ENCODE measurements around the gene DGKB. TPM values are rescaled to one million over a fixed set of nuclear protein-coding genes. Genes with fewer than 3 reads are reported as not detected.

Gene DGKB
- total RNA-seq, 1 donor from 2014 or later, result 0.32 TPM

DNA sequence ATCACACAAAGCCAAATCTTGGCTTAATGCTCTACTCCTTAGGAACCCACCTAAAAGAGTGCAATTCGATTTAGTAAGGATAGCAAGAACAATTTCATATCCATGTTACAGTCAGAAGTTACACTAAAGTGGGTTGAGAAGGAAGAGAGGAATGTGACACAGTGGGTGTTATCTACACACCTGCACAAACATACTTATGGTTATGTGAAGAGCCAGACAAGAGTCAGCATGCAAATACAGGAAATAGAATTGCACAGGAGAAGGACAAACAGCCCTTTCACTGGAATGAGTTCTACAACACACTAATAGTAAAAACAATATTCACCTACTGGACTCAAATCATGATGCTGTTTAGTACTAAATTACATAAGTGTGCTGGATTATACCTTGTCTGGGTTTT lies 262.8 kb downstream of the DGKB start:
- no peak overlapping the region for H3K27ac Mint-ChIP-seq (ENCODE audit: unreplicated experiment)
- DNase-seq (ENCODE audit: extremely low spot score, unreplicated experiment), result no peak
- TF ChIP-seq CTCF (IDR thresholded peaks at IDR 0.05), result no peak
- peaks cover 11% of the 10 kb centered on the region for H3K27me3 Mint-ChIP-seq (ENCODE audit: unreplicated experiment)
- no peaks in the 10 kb centered on the region for H3K36me3 Mint-ChIP-seq (ENCODE audit: unreplicated experiment)
- H3K4me1 Mint-ChIP-seq (ENCODE audit: unreplicated experiment), result no peaks in the 10 kb centered on the region
- H3K9me3 Mint-ChIP-seq (ENCODE audit: unreplicated experiment), result peaks cover 8% of the 10 kb centered on the region
- H3K4me3 Mint-ChIP-seq (ENCODE audit: unreplicated experiment), result no peak overlapping the region

- Mint-ChIP-seq H3K27me3 (ENCODE audit: unreplicated experiment) (peaks cover 11% of the 10 kb centered on the region), H3K4me3 (ENCODE audit: unreplicated experiment) (no peak overlapping the region), H3K4me1 (ENCODE audit: unreplicated experiment) (no peaks in the 10 kb centered on the region), H3K36me3 (ENCODE audit: unreplicated experiment) (no peaks in the 10 kb centered on the region), H3K27ac (ENCODE audit: unreplicated experiment) (no peak overlapping the region), H3K9me3 (ENCODE audit: unreplicated experiment) (peaks cover 4% of the 10 kb centered on the region)
- no peak for TF ChIP-seq CTCF (IDR thresholded peaks at IDR 0.05)
- DNase-seq (ENCODE audit: extremely low spot score, unreplicated experiment), result no peak
These were observed 263.2 kb downstream of the DGKB start for GRCh38 chr7:14639329-14639728.

GRCh38 chr7:14637968-14638367 lies 264.6 kb downstream of the DGKB start:
- Mint-ChIP-seq H3K27me3 (ENCODE audit: unreplicated experiment) (peaks cover 11% of the 10 kb centered on the region), H3K27ac (ENCODE audit: unreplicated experiment) (no peak overlapping the region), H3K4me3 (ENCODE audit: unreplicated experiment) (no peak overlapping the region), H3K36me3 (ENCODE audit: unreplicated experiment) (no peaks in the 10 kb centered on the region), H3K9me3 (ENCODE audit: unreplicated experiment) (no peaks in the 10 kb centered on the region), H3K4me1 (ENCODE audit: unreplicated experiment) (no peaks in the 10 kb centered on the region)
- TF ChIP-seq CTCF (IDR thresholded peaks at IDR 0.05), result peak; percentile 24
- DNase-seq (ENCODE audit: extremely low spot score, unreplicated experiment), result no peak

GRCh38 chr7:14635955-14636354 lies 266.6 kb downstream of the DGKB start:
- H3K4me3 Mint-ChIP-seq (ENCODE audit: unreplicated experiment), result no peak overlapping the region
- no peaks in the 10 kb centered on the region for H3K36me3 Mint-ChIP-seq (ENCODE audit: unreplicated experiment)
- TF ChIP-seq CTCF (IDR thresholded peaks at IDR 0.05), result no peak
- H3K9me3 Mint-ChIP-seq (ENCODE audit: unreplicated experiment), result no peaks in the 10 kb centered on the region
- no peak for DNase-seq (ENCODE audit: extremely low spot score, unreplicated experiment)
- H3K27ac Mint-ChIP-seq (ENCODE audit: unreplicated experiment), result no peak overlapping the region
- H3K4me1 Mint-ChIP-seq (ENCODE audit: unreplicated experiment), result no peaks in the 10 kb centered on the region
- H3K27me3 Mint-ChIP-seq (ENCODE audit: unreplicated experiment), result peaks cover 13% of the 10 kb centered on the region

- no peak for DNase-seq (ENCODE audit: extremely low spot score, unreplicated experiment)
- TF ChIP-seq CTCF (IDR thresholded peaks at IDR 0.05), result no peak
- Mint-ChIP-seq H3K4me1 (ENCODE audit: unreplicated experiment) (no peaks in the 10 kb centered on the region), H3K9me3 (ENCODE audit: unreplicated experiment) (no peaks in the 10 kb centered on the region), H3K36me3 (ENCODE audit: unreplicated experiment) (no peaks in the 10 kb centered on the region), H3K27ac (ENCODE audit: unreplicated experiment) (no peak overlapping the region), H3K27me3 (ENCODE audit: unreplicated experiment) (peaks cover 6% of the 10 kb centered on the region), H3K4me3 (ENCODE audit: unreplicated experiment) (no peak overlapping the region)
These were observed 272.5 kb downstream of the DGKB start for GRCh38 chr7:14630048-14630447.

Data from osteocyte (in vitro differentiated cells).